Esophagus squamous epithelium (tissue), 4 donors: Measurements from ENCODE around the gene USP2.

Experiments used
- CTCF ChIP-seq, 6 experiments: fragments of 450-650 bp in 4 of 6; fragments of 200-600 bp in 2 of 6; sonication (generic) in 2 of 6; IDR thresholded peaks; one replicate each; pipeline ENCODE4 v1.5.1; 2016 to 2019; ENCODE audit warnings: antibody characterized with exemption in 6 of 6, mild to moderate bottlenecking in 4 of 6, moderate library complexity in 4 of 6
- POLR2A ChIP-seq, 4 donors: fragments of 450-650 bp; IDR thresholded peaks; one replicate each; pipeline ENCODE4 v1.6.1; 2017; ENCODE audit warnings: antibody characterized with exemption in 4 of 4, mild to moderate bottlenecking in 4 of 4, moderate library complexity in 3 of 4

GRCh38 chr11:119357074-119357473, 24.4 kb downstream of the USP2 start:
- no peak for TF ChIP-seq CTCF (IDR thresholded peaks at IDR 0.05)
- TF ChIP-seq POLR2A (IDR thresholded peaks at IDR 0.05): no peak
